Right ventricle myocardium superior (tissue), 1 donor: Measurements from ENCODE around the gene CELF1. TPM values are rescaled to one million over a fixed set of nuclear protein-coding genes. Genes with fewer than 3 reads are reported as not detected.
"Not testable (repeated sequence)": the region's sequence is repeated elsewhere in the genome, so short reads cannot be mapped to it uniquely, and the experiment has no call there.

Experiments used
- ATAC-seq: fragments of 200-7000 bp; cut with Tn5 transposase; one replicate; pipeline ENCODE4 v1.9.1; 2020; ENCODE audit warnings: mild to moderate bottlenecking; ENCODE audit not compliant: poor library complexity
- DNase-seq: peaks from one replicate; pipeline ENCODE4 v3.0.0-alpha.2; 2020
- intact Hi-C: fragments of 100-400 bp; cut with DNase I; formaldehyde crosslinking; loops from one replicate; pipeline ENCODE4 v1.11.2; 2022
- total RNA-seq: library from RNA; stranded (reverse); fragmentation: NEBNext Ultra II Directional; extraction: Animal tissue kit (Norgen Biotek cat#: 25700); gene quantifications from one replicate; pipeline ENCODE4 v1.2.1, GENCODE V29; 2021
- donor health status: DM: no; HTN: yes; CAD: no; lungs with severe emphysema.

CELF1 gene
- total RNA-seq, 1 donor from 2014 or later, result 97.4 TPM

DNA sequence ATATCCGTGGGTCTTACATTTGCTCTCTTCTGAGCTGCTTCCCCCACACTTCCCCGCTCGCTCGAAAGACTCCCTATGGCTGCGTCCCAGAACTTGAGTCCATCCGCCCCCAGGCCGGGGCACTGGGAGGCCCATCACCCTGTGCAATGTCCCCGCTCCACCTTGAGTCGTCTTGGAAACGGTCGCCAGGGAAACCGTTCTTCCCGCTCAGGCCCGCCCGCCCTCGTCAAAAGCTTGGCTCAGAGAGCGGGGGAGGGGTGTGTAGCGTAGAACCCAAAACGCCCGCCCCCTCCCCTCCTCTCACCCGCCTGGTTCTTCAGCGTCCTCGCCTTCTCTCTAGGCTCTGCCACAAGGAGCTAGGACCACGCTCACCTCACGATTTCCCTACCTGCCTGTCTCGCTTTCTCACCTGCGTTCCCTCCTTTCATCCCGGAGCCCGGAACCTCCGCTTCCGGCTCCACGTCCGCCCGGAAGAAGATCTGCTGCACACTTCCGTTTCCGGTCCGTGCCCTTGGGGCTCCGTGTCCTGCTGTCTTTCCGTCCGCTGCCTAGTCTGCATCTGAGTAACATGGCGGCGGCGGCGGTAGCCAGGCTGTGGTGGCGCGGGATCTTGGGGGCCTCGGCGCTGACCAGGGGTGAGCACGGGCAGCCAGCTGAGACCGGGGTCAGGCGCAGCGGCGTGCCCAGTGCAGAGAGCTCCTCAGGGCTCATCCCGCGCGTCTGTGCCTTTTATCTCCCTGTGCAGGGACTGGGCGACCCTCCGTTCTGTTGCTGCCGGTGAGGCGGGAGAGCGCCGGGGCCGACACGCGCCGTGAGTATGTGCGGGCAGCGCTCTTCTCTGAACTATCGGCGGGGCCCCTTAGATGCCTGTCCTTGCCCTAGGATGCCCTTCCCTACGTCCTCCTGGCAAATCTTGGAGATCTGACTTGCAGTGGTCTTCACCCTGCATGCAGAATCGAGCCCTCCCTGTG is 25.9 kb upstream of the CELF1 start, which contains the start of the genes KBTBD4 and NDUFS3:
Gene KBTBD4 (minus strand): TSS at position 447 of the 971 bp plus-strand sequence. CDS start 19 bp downstream, at position 428.
Gene NDUFS3 (plus strand): TSS at position 551 of the 971 bp plus-strand sequence. CDS start 18 bp downstream, at position 569.
- ATAC-seq (peak; percentile 96), DNase-seq (peak; percentile 90)
- intact Hi-C loops, result no loop called here

DNA sequence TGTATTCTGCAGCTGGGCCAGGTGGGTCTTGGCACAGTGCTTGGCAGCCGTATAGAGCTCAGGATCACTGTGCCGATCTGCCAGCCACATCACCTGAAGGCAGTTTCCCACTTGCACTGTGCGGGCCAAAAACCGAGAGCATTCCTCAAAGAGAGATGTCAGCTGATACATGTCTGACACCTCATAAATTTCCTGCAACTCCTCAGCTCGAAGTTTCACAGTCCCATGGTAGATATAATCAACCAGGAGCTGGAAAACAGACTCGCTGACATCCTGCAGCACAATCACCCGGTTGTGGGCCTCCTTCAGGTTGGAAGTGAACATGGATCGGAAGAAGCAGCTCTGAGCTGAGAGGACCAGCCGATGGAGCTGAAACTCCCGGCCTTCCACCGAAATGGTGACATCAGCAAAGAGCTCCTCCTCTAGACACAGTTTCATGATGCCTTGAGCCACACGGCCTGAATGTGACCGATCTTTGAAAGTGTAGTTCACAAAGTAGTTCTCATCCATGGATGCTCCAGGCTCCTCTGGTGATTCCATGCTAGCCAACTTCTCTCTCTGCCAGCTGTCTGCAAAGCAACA is 24.6 kb upstream of the CELF1 start:
- intact Hi-C loops, result no loop called here
- DNase-seq, result no peak
- no peak for ATAC-seq

DNA sequence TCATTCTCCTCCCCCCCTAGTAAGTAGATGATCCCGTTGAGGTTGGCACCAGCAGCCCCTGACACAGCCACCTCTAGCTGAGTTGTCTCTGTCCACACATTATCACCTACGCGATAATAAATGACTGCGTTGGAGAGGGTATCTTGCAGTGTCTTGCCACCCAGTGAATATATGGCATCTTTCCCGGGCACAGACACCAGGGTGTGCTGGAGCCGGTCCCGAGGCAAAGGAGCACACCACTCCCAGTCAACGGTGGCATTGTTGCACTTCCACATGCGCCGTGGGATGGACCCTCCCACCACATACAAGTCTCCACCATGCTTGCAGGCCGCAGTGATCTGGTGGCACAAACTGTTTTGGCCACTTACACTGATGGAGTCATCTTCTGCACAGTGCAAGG is 20.4 kb upstream of the CELF1 start:
- DNase-seq (peak; percentile 54), ATAC-seq (peak; percentile 91)
- intact Hi-C loops, result no loop called here

DNA sequence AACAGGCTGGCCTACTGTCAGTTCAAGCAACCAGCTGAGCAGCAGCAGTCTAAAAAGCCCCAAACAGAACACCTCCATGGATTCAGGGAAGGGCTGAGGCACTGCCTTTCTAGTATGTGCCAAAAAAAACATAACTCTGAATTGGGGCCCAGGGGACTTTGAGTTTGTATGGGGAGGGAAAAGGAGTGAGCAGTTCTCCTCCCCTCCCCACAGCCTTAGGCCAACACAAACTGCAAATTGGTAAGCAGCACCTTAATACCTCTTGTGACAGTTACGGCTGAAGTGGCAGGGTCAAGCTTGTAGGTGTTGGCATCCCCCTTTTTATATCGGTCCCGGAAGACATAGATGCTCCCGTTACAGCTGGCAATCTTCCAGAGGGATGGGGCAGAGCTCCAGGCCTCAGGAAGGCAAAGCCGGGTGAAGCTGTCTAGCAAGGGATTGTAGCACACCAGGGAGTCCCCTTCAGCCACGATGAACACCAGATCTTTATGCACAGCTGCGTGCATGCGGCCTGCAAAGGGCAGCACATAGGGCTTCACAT is 19.9 kb upstream of the CELF1 start:
- intact Hi-C loops, result no loop called here
- DNase-seq, result no peak
- peak; percentile 28 for ATAC-seq

DNA sequence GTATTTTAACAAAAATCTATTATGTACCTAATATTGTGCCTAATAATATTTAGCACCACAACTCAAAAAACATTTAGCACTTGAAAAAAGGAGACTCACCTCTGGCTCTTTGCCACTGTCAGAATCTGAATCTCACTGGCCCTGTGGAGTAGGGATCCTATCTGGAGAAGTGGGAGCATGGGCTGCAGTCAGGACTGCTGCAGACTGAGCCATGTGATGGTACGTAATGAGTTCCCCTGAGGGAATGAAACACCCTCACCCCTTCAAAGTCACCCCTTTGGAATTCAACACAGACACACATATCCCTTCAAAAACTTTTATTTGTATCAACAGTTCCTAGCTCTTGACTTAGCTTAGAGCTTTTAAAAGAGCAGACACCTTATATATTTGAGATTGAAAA is 19.0 kb upstream of the CELF1 start:
- intact Hi-C loops, result no loop called here
- ATAC-seq (no peak), DNase-seq (no peak)

DNA sequence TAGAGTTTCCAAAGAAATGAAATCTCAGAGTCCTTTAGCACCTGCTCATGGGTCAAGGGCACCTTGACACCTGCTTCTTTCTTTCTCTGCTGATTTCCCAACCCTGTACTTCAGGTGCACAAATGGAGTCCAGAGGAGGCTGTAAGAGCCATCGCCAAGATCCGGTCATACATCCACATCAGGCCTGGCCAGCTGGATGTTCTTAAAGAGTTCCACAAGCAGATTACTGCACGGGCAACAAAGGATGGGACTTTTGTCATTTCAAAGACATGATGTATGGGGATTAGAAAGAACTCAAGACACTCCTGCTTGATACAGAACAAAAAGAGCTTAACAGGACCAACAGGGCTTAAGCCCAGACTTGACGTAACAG is 18.4 kb upstream of the CELF1 start:
- intact Hi-C loops, result no loop called here
- ATAC-seq, result no peak
- no peak for DNase-seq

DNA sequence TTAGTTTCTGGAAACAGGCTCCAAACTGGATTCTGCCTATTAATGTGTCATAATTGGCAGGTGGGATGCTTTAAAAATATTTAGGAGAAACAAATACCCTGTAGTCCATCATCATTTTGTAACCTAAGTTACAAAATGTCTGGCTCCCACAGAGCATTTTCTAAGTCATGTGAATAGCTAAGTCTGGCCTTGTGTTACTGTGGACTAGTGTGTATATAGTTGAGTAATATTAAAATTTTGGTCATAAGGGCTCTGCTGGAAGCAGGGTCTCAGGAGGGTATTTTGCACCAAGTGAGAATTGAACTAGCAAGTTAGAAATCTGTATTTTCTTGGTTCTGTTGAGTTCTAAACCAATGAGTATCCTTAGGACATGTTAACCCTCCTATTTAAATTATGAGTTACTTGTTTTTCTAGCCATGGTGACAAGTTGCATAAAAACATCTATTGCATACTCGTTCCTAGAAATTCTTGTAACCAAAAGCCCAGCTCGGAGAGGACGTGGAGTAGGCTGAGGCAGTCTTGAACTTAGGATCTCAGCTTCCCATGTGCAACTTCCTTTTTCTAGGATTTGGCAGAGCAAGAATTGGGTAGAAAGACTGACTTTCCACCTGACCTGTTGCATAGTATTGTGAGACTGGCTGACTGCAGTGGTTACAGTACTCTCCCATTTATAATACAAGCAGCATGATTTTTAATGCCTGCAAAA is 17.9 kb upstream of the CELF1 start:
- intact Hi-C loops, result no loop called here

DNA sequence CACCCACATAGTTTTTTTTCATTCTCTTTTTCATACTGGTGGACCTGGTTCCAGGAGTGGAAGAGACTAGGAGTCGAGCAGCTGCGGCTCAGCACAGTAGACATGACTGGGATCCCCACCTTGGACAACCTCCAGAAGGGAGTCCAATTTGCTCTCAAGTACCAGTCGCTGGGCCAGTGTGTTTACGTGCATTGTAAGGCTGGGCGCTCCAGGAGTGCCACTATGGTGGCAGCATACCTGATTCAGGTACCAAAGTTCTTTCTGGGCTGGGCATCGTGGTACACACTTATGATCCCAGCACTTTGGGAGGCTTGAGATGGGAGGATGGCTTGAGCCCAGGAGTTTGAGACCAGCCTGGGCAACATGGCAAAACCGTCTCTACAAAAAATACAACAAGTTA is 16.7 kb upstream of the CELF1 start:
- intact Hi-C loops, result no loop called here
- DNase-seq, result no peak
- ATAC-seq, result no peak

More for the DNA sequence above, 17.9 kb upstream of the CELF1 start:
- ATAC-seq (no peak), DNase-seq (no peak)

DNA sequence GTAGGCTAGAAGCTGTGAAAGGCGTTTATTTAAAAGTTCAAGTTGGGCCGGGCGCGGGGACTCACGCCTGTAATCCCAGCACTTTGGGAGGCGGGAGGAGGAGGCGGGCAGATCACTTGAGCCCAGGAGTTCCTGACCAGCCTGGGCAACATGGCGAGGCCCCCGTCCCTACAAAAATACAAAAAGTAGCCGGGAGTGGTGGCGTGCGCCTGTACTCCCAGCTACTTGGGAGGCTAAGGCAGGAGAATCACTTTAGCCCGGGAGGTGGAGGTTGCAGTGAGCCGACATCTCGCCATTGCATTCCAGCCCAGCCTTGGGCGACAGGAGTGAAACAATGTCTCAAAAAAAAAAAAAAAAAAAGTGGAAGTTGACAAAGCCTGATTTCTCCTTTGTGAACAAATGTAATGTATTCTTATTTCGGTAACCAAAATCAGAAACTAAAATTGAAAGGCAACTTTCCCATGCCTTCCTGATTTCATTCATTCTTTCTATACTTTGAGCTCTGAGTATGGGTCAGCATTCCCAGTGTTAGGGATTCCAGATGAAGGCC is 13.3 kb upstream of the CELF1 start:
- ATAC-seq, result peak; percentile 24
- DNase-seq, result no peak
- intact Hi-C loops, result no loop called here

DNA sequence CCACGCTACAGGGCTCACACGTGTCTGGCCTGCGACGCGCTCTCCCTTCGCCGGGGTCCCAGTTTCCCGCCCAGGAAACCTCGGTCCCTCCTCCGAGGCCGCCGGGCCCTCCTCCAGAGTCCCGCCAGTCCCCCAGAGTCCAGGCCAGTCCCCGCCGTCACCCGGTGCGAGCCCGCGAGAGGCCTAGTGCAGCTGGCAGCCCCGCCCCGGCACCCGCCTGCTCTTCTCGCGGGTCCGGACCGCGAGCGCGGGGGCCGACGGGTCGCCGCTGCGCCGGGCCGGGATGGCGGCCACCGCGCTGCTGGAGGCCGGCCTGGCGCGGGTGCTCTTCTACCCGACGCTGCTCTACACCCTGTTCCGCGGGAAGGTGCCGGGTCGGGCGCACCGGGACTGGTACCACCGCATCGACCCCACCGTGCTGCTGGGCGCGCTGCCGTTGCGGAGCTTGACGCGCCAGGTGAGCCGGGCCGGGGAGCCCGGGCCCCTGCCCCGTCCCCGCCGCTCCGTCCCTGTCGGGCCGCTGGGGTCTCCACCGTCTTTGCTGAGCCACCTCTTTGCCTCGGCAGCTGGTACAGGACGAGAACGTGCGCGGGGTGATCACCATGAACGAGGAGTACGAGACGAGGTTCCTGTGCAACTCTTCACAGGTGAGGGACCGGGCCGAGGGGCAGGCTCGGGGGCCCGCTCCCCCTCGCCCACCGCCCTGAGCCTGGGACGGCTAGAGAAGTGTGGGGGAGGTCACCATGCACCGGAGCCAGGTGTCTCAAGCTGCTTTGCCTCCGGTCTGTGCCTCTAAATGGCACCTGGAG is 12.6 kb upstream of the CELF1 start, which contains the start of gene PTPMT1:
Gene PTPMT1 (plus strand): TSS at position 260 of the 809 bp plus-strand sequence. CDS start 24 bp downstream, at position 284.
- intact Hi-C loops, result no loop called here
- ATAC-seq, result peak; percentile 98

DNA sequence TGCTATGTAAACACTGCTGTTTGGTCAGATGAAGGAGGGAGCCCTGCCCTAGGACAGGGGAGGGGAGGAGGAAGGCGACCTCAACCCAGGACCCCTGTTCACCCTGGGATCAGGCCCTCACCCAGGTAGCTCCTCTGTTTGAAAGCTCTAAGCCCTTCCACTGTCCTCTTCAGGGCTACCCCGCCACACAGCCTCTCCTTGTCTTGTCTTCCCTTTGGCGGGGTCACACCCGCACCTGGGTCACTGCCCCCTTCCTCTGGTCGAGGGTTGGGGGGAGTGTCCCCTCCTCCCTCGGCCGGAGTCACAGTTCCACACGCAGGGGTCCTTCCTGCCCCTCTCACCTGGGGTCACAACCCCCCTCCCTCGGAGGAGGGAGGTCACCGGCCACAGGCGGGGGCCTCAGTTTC is 12.0 kb upstream of the CELF1 start:
- DNase-seq, result no peak
- ATAC-seq, result peak; percentile 10
- intact Hi-C loops, result no loop called here

More for the DNA sequence above, 12.6 kb upstream of the CELF1 start, which contains the start of gene PTPMT1:
- DNase-seq, result peak; percentile 88

DNA sequence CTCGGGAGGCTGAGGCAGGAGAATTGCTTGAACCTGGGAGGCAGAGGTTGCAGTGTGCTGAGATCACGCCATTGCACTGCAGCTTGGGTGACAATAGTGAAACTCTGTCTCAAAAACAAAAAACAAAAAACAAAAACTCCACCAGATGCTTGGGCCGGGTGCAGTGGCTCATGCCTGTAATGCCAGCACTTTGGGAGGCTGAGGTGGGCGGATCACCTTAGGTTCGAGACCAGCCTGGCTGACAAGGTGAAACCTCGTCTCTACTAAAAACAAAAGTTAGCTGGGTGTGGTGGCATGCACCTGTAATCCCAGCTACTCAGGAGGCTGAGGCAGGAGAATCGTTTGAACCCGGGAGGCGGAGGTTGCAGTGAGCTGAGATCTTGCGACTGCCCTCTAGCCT is 11.4 kb upstream of the CELF1 start:
- intact Hi-C loops, DNase-seq, ATAC-seq: not testable (repeated sequence)

DNA sequence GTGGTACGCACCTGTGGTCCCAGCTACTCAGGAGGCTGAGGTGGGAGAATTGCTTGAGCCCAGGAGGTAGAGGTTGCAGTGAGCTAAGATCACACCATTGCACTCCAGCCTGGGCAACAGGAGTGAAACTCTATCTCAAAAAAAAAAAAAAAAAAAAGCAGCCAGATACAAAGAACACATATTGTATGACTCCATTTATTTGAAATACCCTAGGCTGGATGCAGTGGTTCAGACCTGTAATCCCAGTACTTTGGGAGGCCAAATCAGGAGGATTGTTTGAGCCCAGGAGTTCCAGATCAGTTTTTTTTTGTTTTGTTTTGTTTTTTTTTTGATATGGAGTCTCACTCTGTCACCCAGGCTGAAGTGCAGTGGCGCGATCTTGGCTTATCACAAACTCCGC is 9.5 kb upstream of the CELF1 start:
- ATAC-seq, DNase-seq, intact Hi-C loops: not testable (repeated sequence)

DNA sequence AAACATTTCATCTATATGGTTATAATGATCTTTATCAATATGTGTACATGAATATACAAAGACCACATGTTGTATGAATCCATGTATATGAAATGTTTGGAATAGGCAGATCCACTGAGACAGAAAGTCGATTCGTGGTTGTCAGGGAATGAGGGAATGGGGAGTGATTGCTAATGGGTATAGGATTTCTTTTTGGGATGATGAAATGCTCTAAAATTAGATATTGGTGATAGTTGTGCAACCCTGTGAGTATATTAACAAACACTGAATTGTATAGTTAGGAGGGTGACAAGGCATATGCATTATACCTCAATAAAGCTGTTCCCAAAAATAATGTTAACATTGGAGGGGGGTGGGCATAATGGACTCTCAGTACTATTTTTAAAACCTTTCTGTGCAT is 7.5 kb upstream of the CELF1 start:
- intact Hi-C loops, result no loop called here
- ATAC-seq, result no peak

DNA sequence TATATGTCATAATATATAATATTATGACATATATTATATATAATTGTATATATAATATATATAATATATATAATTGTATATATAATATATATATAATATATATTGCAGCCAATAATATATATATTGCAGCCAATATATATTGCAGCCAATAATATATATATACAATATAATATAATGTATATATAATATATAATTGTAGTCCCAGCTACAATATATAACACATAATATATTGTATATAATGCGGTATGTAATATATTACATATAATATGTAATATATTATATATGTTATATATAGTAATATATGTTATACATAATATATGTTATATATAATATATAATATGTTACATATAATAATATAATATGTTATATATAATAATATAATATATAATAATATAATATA is 5.8 kb upstream of the CELF1 start:
- no peak for DNase-seq
- intact Hi-C loops, result no loop called here
- ATAC-seq, result no peak

More for the DNA sequence above, 7.5 kb upstream of the CELF1 start:
- DNase-seq, result no peak

DNA sequence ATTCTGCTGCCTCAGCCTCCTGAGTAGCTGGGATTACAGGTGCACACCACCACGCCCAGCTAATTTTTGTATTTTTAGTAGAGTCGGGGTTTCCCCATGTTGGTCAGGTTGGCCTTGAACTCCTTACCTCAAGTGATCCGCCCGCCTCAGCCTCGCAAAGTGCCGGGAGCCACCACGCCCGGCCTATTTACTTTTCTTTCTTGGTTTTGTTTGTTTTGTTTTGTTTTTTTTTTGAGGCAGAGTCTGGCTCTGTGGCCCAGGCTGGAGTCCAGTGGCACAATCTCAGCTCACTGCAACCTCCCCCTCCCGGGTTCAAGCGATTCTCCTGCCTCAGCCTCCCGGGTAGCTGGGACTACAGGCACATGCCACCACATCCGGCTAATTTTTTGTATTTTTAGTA is 4.1 kb upstream of the CELF1 start:
- DNase-seq, ATAC-seq, intact Hi-C loops: not testable (repeated sequence)

DNA sequence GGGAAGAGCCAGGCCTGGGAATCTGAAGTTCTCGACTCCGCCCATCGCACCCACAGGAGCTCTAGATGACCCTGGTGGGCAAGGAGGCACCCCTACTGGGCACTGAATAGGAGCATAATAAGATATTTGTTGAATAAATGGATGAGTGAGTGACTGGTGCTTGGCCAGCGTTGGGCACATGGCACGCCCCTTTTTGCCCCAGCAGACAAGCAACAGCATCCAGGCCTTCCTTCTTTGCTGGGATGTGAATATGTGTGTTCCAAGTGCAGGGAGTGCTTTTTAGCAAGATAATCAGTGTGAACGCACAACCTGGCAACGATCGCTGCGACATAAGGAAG is 443 bp upstream of the CELF1 start:
- ATAC-seq (no peak), DNase-seq (peak; percentile 47)
- intact Hi-C loops, result no loop called here

DNA sequence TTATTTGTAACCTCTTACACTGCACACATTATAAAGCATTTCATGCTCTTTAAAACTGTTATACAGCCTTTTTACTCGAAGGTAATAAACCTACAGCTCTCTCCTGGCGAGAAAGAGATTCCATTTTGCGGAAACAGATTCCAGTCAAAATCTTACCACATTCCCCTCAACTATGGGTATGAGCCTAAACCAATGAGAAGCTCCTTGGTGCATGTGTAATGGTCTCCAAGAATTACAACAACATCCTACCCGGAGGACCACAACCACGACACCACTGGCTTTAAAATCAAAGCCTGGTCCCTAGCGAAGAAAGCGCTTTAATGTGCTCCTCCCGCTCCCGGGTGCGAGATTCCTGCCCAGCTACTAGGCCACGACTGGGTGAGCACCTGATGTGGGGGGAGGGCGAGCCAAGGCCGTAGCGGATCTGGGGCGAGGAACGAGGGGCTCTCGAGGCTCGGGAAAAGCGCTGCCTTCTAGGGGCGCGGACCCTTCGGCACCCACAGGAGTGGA is 821 bp downstream of the CELF1 start:
- intact Hi-C loops, result no loop called here
- ATAC-seq (peak; percentile 5), DNase-seq (peak; percentile 52)
